A549 (cell line): ENCODE measurements around the gene FXN. TPM values are rescaled to one million over a fixed set of nuclear protein-coding genes. Genes with fewer than 3 reads are reported as not detected.
A peak's percentile ranks its signal among the peaks of the same experiment; 100 is the strongest.

Experiments
- ATAC-seq, 2 experiments: fragments of 200-7000 bp in 1 of 2; fragments of >200 bp in 1 of 2; cut with Nextera tagmentation in 1 of 2; cut with Tn5 transposase in 1 of 2; 3 replicates each; pipeline versions ENCODE4 v1.8.0 to v1.9.1; 2018 to 2020; ENCODE audit warnings: mild to moderate bottlenecking in 1 of 2, moderate library complexity in 1 of 2
- CTCF ChIA-PET: fragments of 300-600 bp; sonication (Branson Sonifier 250); formaldehyde crosslinking; extraction: SDS; loops from one replicate; lab custom pipeline; 2021; ENCODE audit warnings: antibody characterized with exemption, inconsistent platforms; lab: Yijun Ruan, JAX
- POLR2A ChIA-PET: fragments of 350-600 bp; formaldehyde crosslinking; extraction: SDS; loops from one replicate; lab custom pipeline; 2021; ENCODE audit warnings: antibody characterized with exemption, inconsistent platforms; lab: Yijun Ruan, JAX
- DNase-seq, 2 experiments: peaks; one replicate each; pipeline versions ENCODE4 v3.0.0 to v3.0.0-alpha.2; 2011 to 2016; ENCODE audit warnings: low read depth in 1 of 2, low spot score in 1 of 2
- FAIRE-seq: peaks from 2 replicates; lab custom pipeline; 2011; peaks lifted over from hg19 to GRCh38; lab: Jason Lieb, UNC
- H3K27ac ChIP-seq, 2 experiments: fragments of >200 bp; sonication (Bioruptor Twin); formaldehyde crosslinking; 3 replicates each; pipeline ENCODE4 v1.5.1; 2016 to 2017
- H3K4me1 ChIP-seq: fragments of >200 bp; sonication (Bioruptor Twin); formaldehyde crosslinking; 3 replicates; pipeline ENCODE4 v1.6.1; 2016
- H3K4me2 ChIP-seq: fragments of >200 bp; sonication (Bioruptor Twin); formaldehyde crosslinking; 3 replicates; pipeline ENCODE4 v1.6.1; 2016
- H3K4me3 ChIP-seq: fragments of >200 bp; sonication (Bioruptor Twin); formaldehyde crosslinking; 3 replicates; pipeline ENCODE4 v1.5.1; 2016
- H3K9me3 ChIP-seq: fragments of >200 bp; sonication (Bioruptor Twin); formaldehyde crosslinking; 3 replicates; pipeline ENCODE4 v1.6.1; 2016
- ATOH8 ChIP-seq: fragments of 250-450 bp; sonication (Bioruptor Pico); IDR thresholded peaks from 2 replicates; pipeline ENCODE4 v1.5.0; 2020; ENCODE audit warnings: low read depth, mild to moderate bottlenecking, moderate library complexity
- BHLHE40 ChIP-seq: IDR thresholded peaks from 2 replicates; pipeline ENCODE4 v1.6.1; 2012; ENCODE audit warnings: low read depth, low read length, inconsistent platforms
- CHD4 ChIP-seq: fragments of 200-600 bp; sonication (generic); IDR thresholded peaks from 2 replicates; pipeline ENCODE4 v1.6.1; 2016; ENCODE audit warnings: antibody characterized with exemption, mild to moderate bottlenecking, borderline replicate concordance
- CTCF ChIP-seq: fragments of >200 bp; sonication (Bioruptor Twin); formaldehyde crosslinking; IDR thresholded peaks from 3 replicates; pipeline ENCODE4 v1.5.1; 2016
- EHMT2 ChIP-seq: fragments of 200-600 bp; sonication (generic); IDR thresholded peaks from 2 replicates; pipeline ENCODE4 v1.6.1; 2016; ENCODE audit warnings: antibody characterized with exemption, low read depth, mild to moderate bottlenecking, moderate library complexity
- GATA3 ChIP-seq: IDR thresholded peaks from 2 replicates; pipeline ENCODE4 v1.6.1; 2012; ENCODE audit warnings: borderline replicate concordance
- HOXB13 ChIP-seq: fragments of 250-450 bp; sonication (Bioruptor Pico); IDR thresholded peaks from 2 replicates; pipeline ENCODE4 v1.5.0; 2020; ENCODE audit warnings: low read depth, mild to moderate bottlenecking, moderate library complexity
- JUN ChIP-seq, 2 experiments: fragments of >200 bp; sonication (Bioruptor Twin); formaldehyde crosslinking; IDR thresholded peaks; 2 replicates in 1 of 2; 3 replicates in 1 of 2; pipeline ENCODE4 v1.6.1; 2016 to 2017
- MAZ ChIP-seq: fragments of 150-350 bp; IDR thresholded peaks from 2 replicates; pipeline ENCODE4 v1.6.1; 2014; ENCODE audit warnings: antibody characterized with exemption, low read depth, low read length, borderline replicate concordance
- NFE2L2 ChIP-seq: fragments of 150-350 bp; conservative IDR thresholded peaks from 2 replicates; pipeline ENCODE4 v1.6.1; 2014; ENCODE audit warnings: low read length
- PHF8 ChIP-seq: fragments of 200-600 bp; sonication (generic); IDR thresholded peaks from 2 replicates; pipeline ENCODE4 v1.6.1; 2016; ENCODE audit warnings: low read depth, mild to moderate bottlenecking, antibody characterized with exemption, moderate library complexity, borderline replicate concordance
- POLR2AphosphoS2 ChIP-seq: conservative IDR thresholded peaks from 2 replicates; pipeline ENCODE4 v1.6.1; 2012; ENCODE audit warnings: low read length, improper control_type of control experiment, inconsistent platforms
- RAD21 ChIP-seq, 2 experiments: fragments of >200 bp in 1 of 2; sonication (Bioruptor Twin) in 1 of 2; formaldehyde crosslinking in 1 of 2; IDR thresholded peaks in 1 of 2; conservative IDR thresholded peaks in 1 of 2; 2 replicates in 1 of 2; 3 replicates in 1 of 2; pipeline ENCODE4 v1.6.1; 2012 to 2018; ENCODE audit warnings: inconsistent platforms in 1 of 2
- RCOR1 ChIP-seq: fragments of 150-350 bp; IDR thresholded peaks from 2 replicates; pipeline ENCODE4 v1.6.1; 2014; ENCODE audit warnings: antibody characterized with exemption, low read length, low read depth
- SMC3 ChIP-seq: fragments of >200 bp; sonication (Bioruptor Twin); formaldehyde crosslinking; IDR thresholded peaks from 3 replicates; pipeline ENCODE4 v1.6.1; 2018; ENCODE audit warnings: inconsistent platforms
- TP53 ChIP-seq: fragments of 250-450 bp; sonication (Bioruptor Pico); IDR thresholded peaks from 2 replicates; pipeline ENCODE4 v1.5.0; 2021; ENCODE audit warnings: mild to moderate bottlenecking, moderate library complexity
- ZC3H11A ChIP-seq: fragments of 450-650 bp; IDR thresholded peaks from 2 replicates; pipeline ENCODE4 v1.6.1; 2014; ENCODE audit warnings: antibody characterized with exemption, mild to moderate bottlenecking
- WGBS: methylation state at CpG from one replicate; pipeline ENCODE4 v1.1.6; 2017; ENCODE audit errors: missing lambda C conversion rate; 5-methylcytosine and 5-hydroxymethylcytosine counted together
- polyA plus RNA-seq, 4 experiments: library from polyadenylated mRNA; depleted of rRNA in 3 of 4; stranded (reverse); fragments of >200 nt; fragmentation: RNase III in 1 of 4; extraction: RNeasy Plus Mini Kit Qiagen cat#74134 plus additional on column Dnase treatment in 1 of 4; gene quantifications; 2 replicates in 3 of 4; 3 replicates in 1 of 4; pipeline ENCODE4 v1.2.3, GENCODE V29; 2011 to 2017
- TF ChIP-seq, protein P1 (sequence below): fragments of >200 bp; sonication (Bioruptor Twin); formaldehyde crosslinking; IDR thresholded peaks from 3 replicates; pipeline ENCODE4 v1.6.1; 2016

FXN gene
- polyA plus RNA-seq, 2 of the 4 experiments (the other 2 are of a cell fraction) = 22.5 to 26.0 TPM

DNA sequence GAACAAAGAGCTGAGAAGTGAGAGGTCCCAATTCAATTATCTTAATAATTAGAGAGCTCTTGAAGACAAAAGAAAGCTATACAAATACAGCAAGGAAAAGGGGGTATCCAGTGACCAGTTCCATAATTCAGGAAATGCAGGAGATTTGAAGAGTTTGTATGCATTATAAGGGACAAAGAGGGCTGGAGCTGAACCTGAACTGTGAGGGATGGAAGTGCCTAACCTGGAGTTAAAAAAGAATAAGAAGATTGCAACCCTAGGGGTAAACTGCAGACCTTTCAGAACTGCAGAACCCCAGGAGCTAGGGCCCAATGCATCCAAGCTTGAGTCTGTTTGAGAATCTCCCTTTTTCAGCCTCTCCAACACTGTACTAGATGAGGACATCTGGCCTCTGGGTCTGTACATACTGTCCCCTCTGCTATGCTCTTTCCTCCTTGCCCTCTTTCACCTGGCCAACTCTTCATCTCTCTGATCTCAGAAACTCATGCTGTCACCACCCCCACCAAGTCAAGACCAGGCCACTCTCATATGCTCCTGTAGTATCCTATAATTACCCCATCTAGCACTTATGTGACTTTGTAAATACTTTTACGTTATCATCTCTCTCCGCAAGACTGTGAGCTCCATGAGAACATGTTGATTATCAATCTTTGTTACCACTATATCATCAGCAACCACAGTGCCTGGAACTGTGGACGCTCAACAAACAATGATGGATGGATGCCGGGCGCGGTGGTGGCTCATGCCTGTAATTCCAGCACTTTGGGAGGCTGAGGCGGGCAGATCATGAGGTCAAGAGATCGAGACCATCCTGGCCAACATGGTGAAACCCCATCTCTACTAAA, 15.0 kb upstream of the FXN start:
- Histone ChIP-seq H3K9me3 (no peaks in the 10 kb centered on the region), H3K4me3 (no peak overlapping the region), H3K4me1 (no peaks in the 10 kb centered on the region), H3K4me2 (no peak overlapping the region), H3K27ac (no peak overlapping the region)
- CTCF ChIA-PET = interaction anchor here (1.1 to 1.4 kb wide), 4 partner anchors 15 to 437 kb away, joined by 3 to 4 read pairs (median 4); partner anchors contain the start of gene FXN
- DNase-seq (no peak), ATAC-seq (peak in 1 of 2 experiments; percentile 23; a peak in 1 of 6 replicates), FAIRE-seq (no peak)
- TF ChIP-seq RCOR1 (no peak), MAZ (no peak), HOXB13 (CRISPR knock-in tag) (no peak)
- 39% methylated on average over 8 of the region's 8 CpGs for WGBS
- POLR2A ChIA-PET = no interaction called here

DNA sequence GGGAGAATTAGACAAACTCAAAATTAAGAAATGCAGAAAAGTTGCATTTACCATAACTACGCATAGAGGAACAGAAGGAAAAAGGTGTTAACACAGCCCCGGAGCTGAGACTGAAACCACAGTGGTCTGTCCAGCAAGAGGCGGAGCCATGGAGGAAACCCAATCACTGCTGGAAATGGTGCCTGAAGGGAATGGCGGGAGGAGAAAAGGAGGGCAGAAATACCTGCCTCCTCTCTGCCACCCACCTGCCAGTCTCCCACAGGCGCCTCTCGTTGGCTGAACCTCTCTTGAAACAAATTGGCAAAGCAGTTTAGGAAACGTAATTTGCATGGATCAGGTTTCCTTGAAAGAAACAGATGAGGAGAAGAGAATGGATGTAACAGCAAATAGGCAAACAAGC, 11.9 kb upstream of the FXN start:
- WGBS = 47% methylated on average over 7 of the region's 7 CpGs

DNA sequence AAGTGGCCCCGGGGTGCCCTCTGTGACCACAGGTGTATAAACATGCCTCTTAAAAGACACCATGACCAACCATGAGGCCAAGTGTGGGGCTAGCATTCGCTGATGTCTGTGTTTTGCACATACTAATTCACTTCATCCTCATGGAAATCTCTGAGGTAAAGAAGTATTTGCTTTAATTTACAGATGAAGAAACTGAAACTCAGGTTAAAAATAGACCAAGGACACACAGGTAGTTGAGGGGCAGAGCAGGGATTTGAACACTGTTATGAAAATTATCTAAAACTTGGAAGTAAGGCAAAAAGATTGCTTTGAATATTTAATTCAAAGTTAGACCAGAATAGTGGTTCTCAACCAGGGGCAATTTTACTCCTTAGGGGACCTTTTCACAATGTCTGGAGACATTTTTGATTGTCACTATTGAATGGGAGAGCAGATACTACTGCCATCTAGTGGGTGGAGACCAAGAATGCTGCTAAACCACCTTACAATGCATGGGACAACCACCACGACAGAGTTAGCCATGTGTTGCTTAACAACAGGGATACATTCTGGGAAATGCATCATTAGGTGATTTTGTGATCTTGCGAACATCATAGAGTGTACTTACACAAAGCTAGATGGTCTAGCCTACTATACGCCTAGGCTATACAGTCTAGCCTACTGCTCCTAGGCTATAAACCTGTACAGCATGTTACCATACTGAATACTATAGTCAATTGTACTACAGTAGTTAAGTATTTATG, 8.0 kb upstream of the FXN start:
- Histone ChIP-seq H3K4me2 (no peak overlapping the region), H3K4me3 (no peak overlapping the region), H3K4me1 (no peaks in the 10 kb centered on the region), H3K9me3 (peaks cover 4% of the 10 kb centered on the region; the same call in 1 of the 3 replicates), H3K27ac (no peak overlapping the region)
- WGBS = 29% methylated on average over 5 of the region's 5 CpGs
- ATAC-seq (peak; percentile 84 to 92), DNase-seq (peak; percentile 47 to 64), FAIRE-seq (peak; percentile 32)
- ChIA-PET POLR2A (no interaction called here), CTCF (interaction anchor here (0.6 to 5.5 kb wide), 8 partner anchors 8 to 438 kb away, joined by 3 to 36 read pairs (median 3); partner anchors contain the start of gene FXN)
- TF ChIP-seq RAD21 (conservative IDR thresholded peaks at IDR 0.05 in 1 of 2, IDR thresholded peaks at IDR 0.05 in 1 of 2) (peak; percentile 26 to 56; a peak in 3 of 5 replicates), CTCF (peak; percentile 56), SMC3 (peak; percentile 29; the same call in 2 of the 3 replicates), PHF8 (no peak)

More for the DNA sequence above, 11.9 kb upstream of the FXN start:
- POLR2A ChIA-PET = no interaction called here
- H3K4me1 ChIP-seq = no peaks in the 10 kb centered on the region
- TF ChIP-seq GATA3 = no peak
- no peak for TF ChIP-seq BHLHE40
- TF ChIP-seq JUN (IDR thresholded peaks at IDR 0.05) = no peak
- ATAC-seq (no peak), FAIRE-seq (no peak), DNase-seq (no peak)
- CTCF ChIA-PET = interaction anchor here (0.8 to 5.5 kb wide), 3 partner anchors 12 to 440 kb away, joined by 3 to 36 read pairs (median 3); partner anchors contain the start of gene FXN
- H3K9me3 ChIP-seq = no peaks in the 10 kb centered on the region
- H3K27ac ChIP-seq = no peak overlapping the region
- no peak overlapping the region for H3K4me3 ChIP-seq
- H3K4me2 ChIP-seq = no peak overlapping the region

DNA sequence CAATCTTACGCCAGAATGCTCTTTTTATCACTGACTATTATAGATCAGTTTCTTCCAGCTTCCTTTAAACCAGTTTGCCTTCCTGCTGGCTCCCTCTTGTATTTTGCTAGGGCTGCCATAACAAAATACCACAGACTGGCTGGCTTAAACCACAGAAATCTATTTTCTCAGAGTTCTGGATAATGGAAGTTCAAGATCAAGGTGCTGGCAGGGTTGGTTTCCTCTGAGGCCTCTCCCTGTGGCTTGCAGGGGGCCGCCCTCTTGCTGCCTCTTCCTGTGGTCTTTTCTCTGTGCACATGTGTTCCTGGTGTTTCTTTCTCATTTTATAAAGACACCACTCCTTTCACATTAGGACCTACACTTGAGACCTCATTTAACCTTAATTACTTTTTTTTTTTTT, 6.8 kb upstream of the FXN start:
- no peak for ATAC-seq
- Histone ChIP-seq H3K4me3 (no peak overlapping the region), H3K4me2 (no peak overlapping the region), H3K9me3 (peaks cover 4% of the 10 kb centered on the region; the same call in 1 of the 3 replicates), H3K4me1 (no peaks in the 10 kb centered on the region), H3K27ac (no peak overlapping the region)
- ChIA-PET POLR2A (no interaction called here), CTCF (interaction anchor here (0.8 to 1.4 kb wide), 5 partner anchors 9 to 179 kb away, joined by 3 to 5 read pairs (median 3); no protein-coding TSS in a partner anchor)
- DNase-seq = no peak
- FAIRE-seq = no peak
- TF ChIP-seq, protein P1, sequence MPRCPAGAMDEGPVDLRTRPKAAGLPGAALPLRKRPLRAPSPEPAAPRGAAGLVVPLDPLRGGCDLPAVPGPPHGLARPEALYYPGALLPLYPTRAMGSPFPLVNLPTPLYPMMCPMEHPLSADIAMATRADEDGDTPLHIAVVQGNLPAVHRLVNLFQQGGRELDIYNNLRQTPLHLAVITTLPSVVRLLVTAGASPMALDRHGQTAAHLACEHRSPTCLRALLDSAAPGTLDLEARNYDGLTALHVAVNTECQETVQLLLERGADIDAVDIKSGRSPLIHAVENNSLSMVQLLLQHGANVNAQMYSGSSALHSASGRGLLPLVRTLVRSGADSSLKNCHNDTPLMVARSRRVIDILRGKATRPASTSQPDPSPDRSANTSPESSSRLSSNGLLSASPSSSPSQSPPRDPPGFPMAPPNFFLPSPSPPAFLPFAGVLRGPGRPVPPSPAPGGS = no peak
- no peak for TF ChIP-seq RAD21 (conservative IDR thresholded peaks at IDR 0.05 in 1 of 2, IDR thresholded peaks at IDR 0.05 in 1 of 2)
- no peak for TF ChIP-seq NFE2L2
- no peak for TF ChIP-seq POLR2AphosphoS2
- TF ChIP-seq ZC3H11A = no peak
- no peak for TF ChIP-seq CHD4
- TF ChIP-seq RCOR1 = no peak
- TF ChIP-seq TP53 (CRISPR knock-in tag) = no peak
- TF ChIP-seq ATOH8 (CRISPR knock-in tag) = no peak
- no peak for TF ChIP-seq EHMT2
- 57% methylated on average over 2 of the region's 2 CpGs for WGBS
